H1 (cell line): Measurements from ENCODE around the gene ATP6V1E1. TPM values are rescaled to one million over a fixed set of nuclear protein-coding genes. Genes with fewer than 3 reads are reported as not detected.
"Not testable (repeated sequence)": the region's sequence is repeated elsewhere in the genome, so short reads cannot be mapped to it uniquely, and the experiment has no call there.

Experiments used
- CTCF ChIA-PET: fragments of 300-600 bp; sonication (Branson Sonifier 250); formaldehyde crosslinking; loops from one replicate; lab custom pipeline; 2021; ENCODE audit not compliant: partially characterized antibody; lab: Charles Lee
- POLR2A ChIA-PET: fragments of 300-600 bp; sonication (Branson Sonifier 250); formaldehyde crosslinking; loops from one replicate; lab custom pipeline; 2021; ENCODE audit warnings: inconsistent platforms; ENCODE audit not compliant: partially characterized antibody; lab: Charles Lee
- DNase-seq, 2 experiments: peaks; one replicate each; pipeline versions ENCODE4 v3.0.0 to v3.0.0-alpha.2; 2010 to 2022; ENCODE audit warnings: low spot score in 2 of 2, low read depth in 1 of 2, mixed read lengths in 1 of 2
- FAIRE-seq: peaks from 2 replicates; lab custom pipeline; 2011; peaks lifted over from hg19 to GRCh38; lab: Jason Lieb, UNC
- H2AFZ ChIP-seq: 2 replicates; pipeline ENCODE4 v1.8.1; 2012; ENCODE audit warnings: low read length, inconsistent platforms
- H2AK5ac ChIP-seq: 2 replicates; pipeline ENCODE4 v1.6.1; 2013; ENCODE audit warnings: low read depth, low read length
- H2BK120ac ChIP-seq: replicated peaks from 2 replicates; pipeline ENCODE3; 2013; ENCODE audit warnings: low read depth, low read length, inconsistent platforms
- H2BK12ac ChIP-seq: 2 replicates; pipeline ENCODE4 v1.6.1; 2013; ENCODE audit warnings: low read depth, low read length
- H2BK15ac ChIP-seq: 2 replicates; pipeline ENCODE4 v1.6.1; 2013; ENCODE audit warnings: low read length
- H2BK20ac ChIP-seq: 2 replicates; pipeline ENCODE4 v1.6.1; 2013; ENCODE audit warnings: low read length
- H2BK5ac ChIP-seq: 2 replicates; pipeline ENCODE4 v1.6.1; 2013; ENCODE audit warnings: low read depth, low read length
- H3K14ac ChIP-seq: 2 replicates; pipeline ENCODE4 v1.6.1; 2013; ENCODE audit warnings: inconsistent platforms; ENCODE audit not compliant: insufficient read length
- H3K18ac ChIP-seq: 2 replicates; pipeline ENCODE4 v1.6.1; 2013; ENCODE audit warnings: low read length; ENCODE audit errors: extremely low read depth
- H3K23ac ChIP-seq: 2 replicates; pipeline ENCODE4 v1.6.1; 2013; ENCODE audit warnings: inconsistent platforms; ENCODE audit not compliant: insufficient read length
- H3K23me2 ChIP-seq: 2 replicates; pipeline ENCODE4 v1.6.1; 2013; ENCODE audit warnings: low read depth, low read length
- H3K27ac ChIP-seq: 2 replicates; pipeline ENCODE4 v1.6.1; 2011; ENCODE audit warnings: low read depth, low read length, inconsistent platforms
- H3K27me3 ChIP-seq, 4 experiments: replicated peaks in 1 of 4; 1 replicate in 1 of 4; 2 replicates in 3 of 4; pipeline versions ENCODE4 v1.6.1 to v1.8.1; 2011 to 2013; ENCODE audit warnings: low read length in 3 of 4, mild to moderate bottlenecking in 3 of 4, inconsistent platforms in 2 of 4, mixed read lengths in 2 of 4, moderate library complexity in 1 of 4; ENCODE audit not compliant: control insufficient read depth in 3 of 4, insufficient read depth in 3 of 4; ENCODE audit errors: extremely low read depth in 1 of 4
- H3K36me3 ChIP-seq, 4 experiments: 2 replicates each; pipeline versions ENCODE4 v1.6.1 to v1.8.1; 2011 to 2013; ENCODE audit warnings: mild to moderate bottlenecking in 4 of 4, low read length in 3 of 4, moderate library complexity in 2 of 4, control low read depth in 1 of 4, inconsistent platforms in 1 of 4; ENCODE audit not compliant: insufficient read depth in 4 of 4, control insufficient read depth in 2 of 4
- H3K4ac ChIP-seq: replicated peaks from 2 replicates; pipeline ENCODE3; 2013; ENCODE audit warnings: low read length, low read depth, mixed read lengths, inconsistent platforms; ENCODE audit not compliant: insufficient read length
- H3K4me1 ChIP-seq, 4 experiments: replicated peaks in 1 of 4; 1 replicate in 1 of 4; 2 replicates in 3 of 4; pipeline versions ENCODE4 v1.6.1 to v1.8.1; 2011 to 2013; ENCODE audit warnings: low read length in 3 of 4, inconsistent platforms in 2 of 4, mixed read lengths in 1 of 4; ENCODE audit not compliant: insufficient read depth in 4 of 4, control insufficient read depth in 3 of 4
- H3K4me2 ChIP-seq, 2 experiments: 2 replicates each; pipeline versions ENCODE4 v1.6.1 to v1.8.1; 2011 to 2013; ENCODE audit warnings: low read depth in 2 of 2, low read length in 2 of 2, control low read depth in 1 of 2, inconsistent platforms in 1 of 2, mild to moderate bottlenecking in 1 of 2; ENCODE audit not compliant: insufficient read depth in 1 of 2
- H3K4me3 ChIP-seq, 4 experiments: fragments of 200-600, 300-600 bp in 1 of 4; sonication (generic), shearing (Covaris generic), sonication (Bioruptor Twin) in 1 of 4; 2 replicates each; pipeline versions ENCODE4 v1.5.1 to v1.8.1; 2011 to 2016; ENCODE audit warnings: low read length in 4 of 4, low read depth in 3 of 4, control low read depth in 2 of 4, inconsistent platforms in 2 of 4, mild to moderate bottlenecking in 2 of 4, mixed read lengths in 1 of 4, moderate library complexity in 1 of 4; ENCODE audit not compliant: insufficient read depth in 2 of 4; ENCODE audit errors: extremely low read depth in 1 of 4
- H3K56ac ChIP-seq: replicated peaks from 2 replicates; pipeline ENCODE3; 2013; ENCODE audit warnings: low read depth, mild to moderate bottlenecking, mixed read lengths, low read length, inconsistent platforms; ENCODE audit not compliant: insufficient read length
- H3K79me1 ChIP-seq: 2 replicates; pipeline ENCODE4 v1.6.1; 2013; ENCODE audit warnings: low read depth, low read length, control low read depth
- H3K79me2 ChIP-seq, 2 experiments: 2 replicates each; pipeline versions ENCODE4 v1.6.1 to v1.8.1; 2012 to 2013; ENCODE audit warnings: low read length in 2 of 2, mild to moderate bottlenecking in 2 of 2, inconsistent platforms in 1 of 2; ENCODE audit not compliant: insufficient read depth in 2 of 2, control insufficient read depth in 1 of 2
- H3K9ac ChIP-seq, 4 experiments: replicated peaks in 1 of 4; 1 replicate in 1 of 4; 2 replicates in 3 of 4; pipeline versions ENCODE4 v1.6.1 to v1.8.1; 2011 to 2013; ENCODE audit warnings: low read depth in 3 of 4, low read length in 3 of 4, control low read depth in 2 of 4, mild to moderate bottlenecking in 2 of 4, moderate library complexity in 2 of 4, inconsistent platforms in 1 of 4; ENCODE audit errors: extremely low read depth in 1 of 4
- H3K9me3 ChIP-seq, 2 experiments: 2 replicates each; pipeline versions ENCODE4 v1.6.1 to v1.8.1; 2012 to 2013; ENCODE audit warnings: mild to moderate bottlenecking in 2 of 2, moderate library complexity in 2 of 2, control low read depth in 1 of 2, inconsistent platforms in 1 of 2, low read depth in 1 of 2, low read length in 1 of 2, mixed read lengths in 1 of 2; ENCODE audit not compliant: insufficient read depth in 2 of 2
- H4K20me1 ChIP-seq, 2 experiments: replicated peaks in 1 of 2; 2 replicates each; pipeline versions ENCODE3 to v1.8.1; 2011 to 2013; ENCODE audit warnings: inconsistent platforms in 2 of 2, low read length in 2 of 2, mild to moderate bottlenecking in 1 of 2; ENCODE audit not compliant: insufficient read depth in 2 of 2, control insufficient read depth in 1 of 2
- H4K5ac ChIP-seq: 2 replicates; pipeline ENCODE4 v1.6.1; 2013; ENCODE audit warnings: low read length, low read depth, mixed read lengths, inconsistent platforms; ENCODE audit not compliant: insufficient read length
- H4K8ac ChIP-seq: 2 replicates; pipeline ENCODE4 v1.8.0; 2013; ENCODE audit warnings: mild to moderate bottlenecking, moderate library complexity, low read length, inconsistent platforms; ENCODE audit not compliant: insufficient read depth; ENCODE audit errors: extremely low read depth
- H4K91ac ChIP-seq: replicated peaks from 2 replicates; pipeline ENCODE3; 2013; ENCODE audit warnings: low read length, mixed read lengths, inconsistent platforms; ENCODE audit not compliant: insufficient read length
- POLR2AphosphoS5 ChIP-seq: IDR thresholded peaks from 2 replicates; pipeline ENCODE4 v1.6.1; 2011; ENCODE audit warnings: low read depth, low read length
- WGBS, 2 experiments: shearing (Covaris generic) in 1 of 2; methylation state at CpG; one replicate each; pipeline versions ENCODE4 v1.1.6 to v1.1.7; 2013 to 2015; ENCODE audit warnings: low lambda C conversion rate in 2 of 2, mixed read lengths in 2 of 2, inconsistent platforms in 1 of 2, low coverage in 1 of 2, missing lambda C conversion rate in 1 of 2; ENCODE audit not compliant: insufficient replicate concordance in 2 of 2, insufficient coverage in 1 of 2, insufficient read length in 1 of 2; ENCODE audit errors: extremely low coverage in 1 of 2, missing lambda C conversion rate in 1 of 2; 5-methylcytosine and 5-hydroxymethylcytosine counted together
- polyA plus RNA-seq, 7 experiments: library from polyadenylated mRNA; depleted of rRNA in 3 of 7; stranded (reverse) in 5 of 7; unstranded in 2 of 7; fragments of >200 nt in 5 of 7; fragments of 200-250 nt in 2 of 7; gene quantifications; 1 replicate in 5 of 7; 2 replicates in 1 of 7; 4 replicates in 1 of 7; pipeline versions ENCODE4 v1.2.1 to v1.2.3, GENCODE V29; 2011 to 2013; ENCODE audit warnings: missing spikeins in 2 of 7, mixed read lengths in 2 of 7
- total RNA-seq: library from RNA; stranded (reverse); fragmentation: NEBNext Ultra II Directional; extraction: Animal tissue kit (Norgen Biotek cat#: 25700); gene quantifications from 2 replicates; pipeline ENCODE4 v1.2.1, GENCODE V29; 2021

The ATP6V1E1 gene
- total and polyA plus RNA-seq, 2 of the 8 experiments (the other 6 are each of a cell fraction or from before 2014, with no cell fraction given) = 80.4 to 88.1 TPM

DNA sequence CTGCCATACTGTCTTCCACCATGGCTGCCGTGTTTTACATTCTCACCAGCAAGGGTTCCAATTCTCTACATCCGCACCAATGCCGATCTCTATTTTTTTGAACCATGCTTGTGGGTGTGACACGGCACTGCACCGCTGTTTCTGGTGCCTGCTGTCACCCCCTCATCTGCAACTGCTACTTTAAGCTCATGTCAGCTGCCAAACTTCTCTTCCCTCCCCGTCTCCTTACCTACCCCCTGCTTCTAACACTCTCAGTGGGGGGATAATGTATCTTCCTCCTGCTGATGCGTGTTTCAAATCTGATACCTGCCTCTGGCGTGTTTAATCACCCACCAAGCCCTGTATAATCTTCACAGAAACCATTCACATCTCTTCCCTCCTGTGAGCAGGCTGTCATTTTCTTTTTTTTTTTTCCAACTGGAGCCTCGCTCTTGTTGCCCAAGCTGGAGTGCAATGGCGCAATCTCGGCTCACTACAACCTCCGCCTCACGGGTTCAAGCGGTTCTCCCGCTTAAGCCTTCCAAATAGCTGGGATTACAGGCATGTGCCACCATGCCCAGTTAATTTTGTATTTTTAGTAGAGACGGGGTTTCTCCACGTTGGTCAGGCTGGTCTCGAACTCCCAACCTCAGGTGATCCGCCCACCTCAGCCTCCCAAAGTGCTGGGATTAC lies 62.4 kb downstream of the ATP6V1E1 start:
- H3K4me2 ChIP-seq, H2AFZ ChIP-seq, H4K20me1 ChIP-seq, H3K9ac ChIP-seq, H2BK120ac ChIP-seq, H3K79me2 ChIP-seq, H3K27me3 ChIP-seq, H2BK20ac ChIP-seq, H3K4me3 ChIP-seq, H3K18ac ChIP-seq, H2BK15ac ChIP-seq, H4K91ac ChIP-seq, H3K23ac ChIP-seq, H3K79me1 ChIP-seq, H4K5ac ChIP-seq, FAIRE-seq: not testable (repeated sequence)
- peaks cover 13 to 26% (median 21%) of the 10 kb centered on the region in 4 experiments; a peak in 6 of 7 replicates for H3K4me1 ChIP-seq
- peak overlapping the region; percentile 17; the same call in 1 of the 2 replicates for H2BK12ac ChIP-seq
- H2BK5ac ChIP-seq = peak overlapping the region; percentile 71
- 0 out of 2 replicates have a peak, but pooled peaks have one; percentile 21 for TF ChIP-seq POLR2AphosphoS5
- TF ChIP-seq, all 59 proteins: peak for 1; not testable (repeated sequence) for 58
- not testable (repeated sequence) for H4K8ac ChIP-seq, H3K36me3 ChIP-seq, H3K56ac ChIP-seq, H3K9me3 ChIP-seq, DNase-seq, H3K4ac ChIP-seq, H3K23me2 ChIP-seq, H2AK5ac ChIP-seq, H3K27ac ChIP-seq, H3K14ac ChIP-seq
- ChIA-PET POLR2A (interaction anchor here (1.2 to 5.3 kb wide), 4 partner anchors 11 to 73 kb away, joined by 3 to 18 read pairs (median 8); no protein-coding TSS in a partner anchor), CTCF (interaction anchor here (0.8 to 3.0 kb wide), 3 partner anchors 14 to 394 kb away, joined by 3 to 16 read pairs (median 4); no protein-coding TSS in a partner anchor)
- WGBS, 2 experiments = 96% methylated on average over 18 of the region's 19 CpGs; no CpG with 5 or more reads in 1 of the 2 experiments
